ENCODE data around the gene ANKRD40.

- TF ChIP-seq, protein P1, sequence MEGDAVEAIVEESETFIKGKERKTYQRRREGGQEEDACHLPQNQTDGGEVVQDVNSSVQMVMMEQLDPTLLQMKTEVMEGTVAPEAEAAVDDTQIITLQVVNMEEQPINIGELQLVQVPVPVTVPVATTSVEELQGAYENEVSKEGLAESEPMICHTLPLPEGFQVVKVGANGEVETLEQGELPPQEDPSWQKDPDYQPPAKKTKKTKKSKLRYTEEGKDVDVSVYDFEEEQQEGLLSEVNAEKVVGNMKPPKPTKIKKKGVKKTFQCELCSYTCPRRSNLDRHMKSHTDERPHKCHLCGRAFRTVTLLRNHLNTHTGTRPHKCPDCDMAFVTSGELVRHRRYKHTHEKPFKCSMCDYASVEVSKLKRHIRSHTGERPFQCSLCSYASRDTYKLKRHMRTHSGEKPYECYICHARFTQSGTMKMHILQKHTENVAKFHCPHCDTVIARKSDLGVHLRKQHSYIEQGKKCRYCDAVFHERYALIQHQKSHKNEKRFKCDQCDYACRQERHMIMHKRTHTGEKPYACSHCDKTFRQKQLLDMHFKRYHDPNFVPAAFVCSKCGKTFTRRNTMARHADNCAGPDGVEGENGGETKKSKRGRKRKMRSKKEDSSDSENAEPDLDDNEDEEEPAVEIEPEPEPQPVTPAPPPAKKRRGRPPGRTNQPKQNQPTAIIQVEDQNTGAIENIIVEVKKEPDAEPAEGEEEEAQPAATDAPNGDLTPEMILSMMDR (conservative IDR thresholded peaks at IDR 0.05) = no peak
- no peak for TF ChIP-seq ZFX (IDR thresholded peaks at IDR 0.05)
Measured at GRCh38 chr17:50657627-50658026, 50.1 kb downstream of the ANKRD40 start.
